GM18867 (cell line): ENCODE measurements around the gene DNTTIP2.
"Not testable (repeated sequence)": the region's sequence is repeated elsewhere in the genome, so short reads cannot be mapped to it uniquely, and the experiment has no call there.

ENCODE experiments used
- ATAC-seq: cut with Tn5 transposase; IDR thresholded peaks from one replicate; pipeline ENCODE4 v1.9.1; 2021; ENCODE audit warnings: mild to moderate bottlenecking, moderate library complexity; ENCODE audit not compliant: unreplicated experiment

DNTTIP2 gene, protein sequence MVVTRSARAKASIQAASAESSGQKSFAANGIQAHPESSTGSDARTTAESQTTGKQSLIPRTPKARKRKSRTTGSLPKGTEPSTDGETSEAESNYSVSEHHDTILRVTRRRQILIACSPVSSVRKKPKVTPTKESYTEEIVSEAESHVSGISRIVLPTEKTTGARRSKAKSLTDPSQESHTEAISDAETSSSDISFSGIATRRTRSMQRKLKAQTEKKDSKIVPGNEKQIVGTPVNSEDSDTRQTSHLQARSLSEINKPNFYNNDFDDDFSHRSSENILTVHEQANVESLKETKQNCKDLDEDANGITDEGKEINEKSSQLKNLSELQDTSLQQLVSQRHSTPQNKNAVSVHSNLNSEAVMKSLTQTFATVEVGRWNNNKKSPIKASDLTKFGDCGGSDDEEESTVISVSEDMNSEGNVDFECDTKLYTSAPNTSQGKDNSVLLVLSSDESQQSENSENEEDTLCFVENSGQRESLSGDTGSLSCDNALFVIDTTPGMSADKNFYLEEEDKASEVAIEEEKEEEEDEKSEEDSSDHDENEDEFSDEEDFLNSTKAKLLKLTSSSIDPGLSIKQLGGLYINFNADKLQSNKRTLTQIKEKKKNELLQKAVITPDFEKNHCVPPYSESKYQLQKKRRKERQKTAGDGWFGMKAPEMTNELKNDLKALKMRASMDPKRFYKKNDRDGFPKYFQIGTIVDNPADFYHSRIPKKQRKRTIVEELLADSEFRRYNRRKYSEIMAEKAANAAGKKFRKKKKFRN

DNA sequence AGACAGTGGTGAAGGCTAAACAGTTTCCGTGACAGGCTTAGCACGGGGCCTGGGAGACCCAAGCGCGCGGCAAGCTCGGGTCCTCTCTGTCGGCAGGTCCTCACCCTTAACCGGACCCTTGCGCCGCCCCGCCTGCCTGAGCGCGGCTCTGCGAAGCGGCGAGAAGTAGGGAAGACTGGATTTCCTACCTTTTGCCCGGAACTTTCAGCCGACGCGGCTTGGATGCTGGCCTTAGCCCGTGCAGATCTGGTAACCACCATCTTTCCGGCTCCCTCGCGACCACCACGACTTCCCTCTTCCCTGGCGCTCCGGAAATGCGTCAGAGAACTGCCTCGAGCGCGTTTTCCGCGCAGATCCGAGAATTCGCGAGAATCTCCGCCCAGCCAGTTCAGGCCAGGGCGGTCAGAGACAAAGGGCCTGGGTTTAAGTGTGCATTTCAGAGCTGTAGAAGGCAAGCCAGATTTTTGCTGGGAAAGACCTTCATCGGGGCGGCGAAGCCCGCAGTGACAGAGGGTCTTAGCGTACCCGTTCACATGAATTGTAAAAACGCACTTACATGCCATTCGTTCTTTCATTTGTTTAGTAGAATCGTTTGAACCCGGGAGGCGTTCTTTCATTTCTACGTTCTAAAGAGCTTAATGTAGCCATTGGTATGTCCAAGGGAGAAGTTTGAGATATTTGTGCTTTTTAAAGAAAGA lies at the start of gene DNTTIP2:
Gene DNTTIP2 (minus strand): TSS at position 318 of the 698 bp plus-strand sequence. CDS start 58 bp downstream, at position 260.
- ATAC-seq = peak; percentile 92

- no peak for ATAC-seq
Observed at GRCh38 chr1:93925206-93925605, 46.2 kb upstream of the DNTTIP2 start.

DNA sequence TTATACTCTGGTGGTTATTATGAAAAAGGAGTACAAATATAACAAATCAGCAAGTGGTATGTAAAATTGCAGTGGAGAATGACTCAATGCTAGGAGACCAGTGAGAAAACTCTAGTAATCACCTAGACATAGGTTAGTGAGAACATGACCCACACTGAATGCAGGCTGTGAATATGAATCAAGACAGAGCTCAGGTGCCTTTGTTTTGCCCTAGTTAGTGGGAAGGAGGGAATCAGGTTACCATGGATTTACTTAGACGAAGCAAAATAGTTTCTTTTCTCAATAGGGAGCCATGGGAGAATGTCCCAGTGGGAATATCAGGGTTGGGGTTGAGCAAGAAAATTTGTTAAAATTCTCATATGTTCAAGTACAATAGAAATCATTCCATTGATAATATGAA lies 40.8 kb upstream of the DNTTIP2 start:
- no peak for ATAC-seq

GRCh38 chr1:93917302-93917701 lies 38.3 kb upstream of the DNTTIP2 start:
- no peak for ATAC-seq

GRCh38 chr1:93910880-93911279 lies 31.9 kb upstream of the DNTTIP2 start:
- not testable (repeated sequence) for ATAC-seq

DNA sequence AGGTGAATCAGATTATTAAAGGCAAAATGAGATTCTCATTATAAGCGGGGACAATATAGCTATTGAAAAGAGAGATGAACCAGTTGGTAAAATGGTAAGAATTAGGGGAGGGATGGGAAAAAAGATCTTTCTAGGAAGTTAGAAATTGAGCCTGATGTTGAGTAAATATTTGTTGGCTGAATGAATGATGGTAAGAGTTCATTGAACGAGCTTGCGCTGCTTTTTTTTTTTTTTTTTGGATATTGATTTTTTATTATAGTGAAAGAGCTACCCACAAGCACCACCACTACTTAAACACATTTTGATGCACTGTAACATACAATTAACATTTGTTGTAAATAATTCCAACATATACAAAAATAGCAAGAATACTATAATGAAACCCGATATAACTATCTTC lies 31.3 kb upstream of the DNTTIP2 start:
- no peak for ATAC-seq

DNA sequence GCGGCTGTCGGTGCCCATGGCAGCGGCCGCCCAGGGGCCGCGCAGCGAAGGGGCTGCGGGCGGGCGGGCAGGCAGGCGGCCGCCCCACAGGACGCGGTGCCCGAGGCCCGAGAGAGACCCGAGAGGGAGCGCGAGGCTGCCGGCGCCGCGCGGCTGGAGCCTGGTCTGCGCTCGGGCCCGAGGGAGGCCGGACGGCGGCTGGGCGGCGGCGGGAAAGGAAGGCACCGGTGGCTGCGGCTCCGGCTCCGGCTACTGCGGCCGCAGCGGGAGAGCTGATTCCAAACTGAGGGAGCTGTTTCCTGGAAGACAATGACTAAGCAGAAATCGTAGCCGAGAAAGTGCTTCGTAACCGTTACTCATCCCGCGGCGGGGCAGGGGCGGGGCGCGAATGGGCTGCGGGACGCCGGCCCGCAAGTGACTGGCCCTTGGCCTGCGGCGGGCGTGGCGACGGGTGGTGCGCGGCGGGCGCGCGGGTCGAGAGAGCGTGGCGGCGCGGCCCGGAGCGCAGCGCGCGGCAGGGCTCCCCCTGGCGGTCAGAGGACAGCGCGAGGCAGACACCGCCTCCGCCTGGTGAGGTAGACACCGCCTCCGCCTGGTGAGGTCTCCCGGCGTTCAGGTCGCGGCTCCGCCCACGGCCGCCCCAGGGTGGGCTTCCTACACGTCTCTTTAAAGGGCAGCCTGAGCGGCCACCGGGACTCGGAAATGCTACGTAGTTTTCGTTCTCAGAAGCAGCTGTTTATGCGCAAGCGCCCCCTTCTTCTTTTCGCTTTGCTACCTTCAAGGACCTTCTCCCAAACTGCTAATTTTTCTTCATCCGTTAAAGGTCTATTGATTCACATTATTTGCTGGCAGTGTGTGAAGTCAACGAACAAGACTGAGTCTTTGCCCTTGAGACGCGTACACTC lies 30.4 kb upstream of the DNTTIP2 start, which contains the start of gene GCLM:
Gene GCLM (minus strand): TSS at position 285 of the 905 bp plus-strand sequence. CDS start 267 bp downstream, at position 18.
- ATAC-seq = peak; percentile 94

GRCh38 chr1:93908394-93909145 lies 29.6 kb upstream of the DNTTIP2 start:
- peak; percentile 47 for ATAC-seq

GRCh38 chr1:93907718-93908117 lies 28.7 kb upstream of the DNTTIP2 start:
- no peak for ATAC-seq

- no peak for ATAC-seq
Observed at GRCh38 chr1:93906480-93906879, 27.5 kb upstream of the DNTTIP2 start.

GRCh38 chr1:93905734-93906133 lies 26.7 kb upstream of the DNTTIP2 start:
- no peak for ATAC-seq

- ATAC-seq = no peak
Observed at GRCh38 chr1:93905051-93905450, 26.0 kb upstream of the DNTTIP2 start.

GRCh38 chr1:93904228-93904627 lies 25.2 kb upstream of the DNTTIP2 start:
- ATAC-seq = no peak

- no peak for ATAC-seq
Observed at GRCh38 chr1:93900723-93901504, 21.9 kb upstream of the DNTTIP2 start.

GRCh38 chr1:93899543-93900207 lies 20.7 kb upstream of the DNTTIP2 start:
- no peak for ATAC-seq

DNA sequence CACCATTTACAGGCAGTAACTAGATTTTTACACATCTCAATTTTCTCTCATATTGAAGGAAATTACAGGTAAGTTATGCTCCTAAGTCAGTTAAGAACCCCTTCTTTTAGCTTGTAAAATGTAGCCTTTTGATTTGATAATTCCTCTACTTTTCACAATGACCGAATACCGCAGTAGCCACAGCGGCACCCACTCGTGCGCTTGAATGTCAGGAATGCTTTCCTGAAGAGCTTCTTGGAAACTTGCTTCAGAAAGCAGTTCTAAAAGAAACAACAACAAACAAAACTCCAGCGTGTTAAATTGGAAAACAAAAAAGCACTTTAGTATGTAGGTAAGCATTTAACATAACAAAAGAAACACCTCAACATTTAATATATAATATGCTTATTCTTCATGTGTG lies 9.9 kb upstream of the DNTTIP2 start:
- no peak for ATAC-seq

DNA sequence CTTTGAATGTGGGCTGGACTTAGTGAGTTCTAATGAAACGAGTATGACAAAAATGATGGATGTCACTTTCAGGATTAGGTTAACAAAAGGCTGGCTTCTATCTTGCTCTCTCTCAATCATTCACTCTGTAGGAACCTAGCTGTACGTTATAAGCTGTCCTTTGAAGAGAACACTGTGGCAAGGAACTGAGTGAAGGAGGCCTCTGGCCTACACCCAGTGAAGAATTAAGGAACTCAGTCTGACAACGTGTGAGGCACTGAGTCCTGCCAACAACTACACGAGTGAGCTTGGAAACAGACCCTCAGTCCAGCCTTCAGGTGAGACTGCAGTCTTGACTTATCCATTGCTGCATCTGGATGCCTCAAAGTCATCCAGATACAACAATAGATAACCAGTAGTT lies 3.3 kb upstream of the DNTTIP2 start:
- ATAC-seq = no peak

DNA sequence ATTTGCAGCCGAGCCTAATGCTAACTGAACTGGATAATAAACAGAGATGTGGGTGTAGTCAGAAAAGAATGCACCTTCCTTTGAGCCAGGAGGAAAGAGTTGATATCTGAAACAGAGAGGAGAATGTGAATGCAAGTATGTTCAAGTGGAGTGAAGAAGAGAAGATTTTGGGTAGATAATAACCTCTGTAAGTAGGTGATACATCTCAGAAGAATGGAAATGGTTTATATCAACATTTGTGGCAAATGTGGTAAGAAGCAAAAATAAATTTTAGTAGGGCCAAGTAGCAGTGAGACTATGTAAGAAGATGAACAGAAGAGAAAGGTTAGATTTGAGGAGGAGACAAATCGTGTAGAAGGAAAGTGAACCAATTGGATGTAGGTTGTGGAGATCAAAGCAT lies 1.7 kb upstream of the DNTTIP2 start:
- ATAC-seq = no peak
